ENCODE measurements around the gene VSIG8.

GRCh38 chr1:159829273-159829634, 33.2 kb downstream of the VSIG8 start:
- TF ChIP-seq CTCF (IDR thresholded peaks at IDR 0.05; ENCODE audit: insufficient read depth, low read length) (peak; percentile 47), REST (IDR thresholded peaks at IDR 0.05; ENCODE audit: insufficient replicate concordance, low read depth) (no peak)
